ENCODE results near the gene FBXL14. TPM values are rescaled to one million over a fixed set of nuclear protein-coding genes. Genes with fewer than 3 reads are reported as not detected.

The FBXL14 gene
- total RNA-seq, 1 experiment from 2014 or later, result 19.3 TPM

GRCh38 chr12:1579651-1580435 lies 14.5 kb downstream of the FBXL14 start:
- no peak for DNase-seq (ENCODE audit: low spot score)

GRCh38 chr12:1576410-1577241 lies 17.8 kb downstream of the FBXL14 start:
- Histone ChIP-seq H3K36me3 (ENCODE audit: insufficient read depth, low read length, poor library complexity, severe bottlenecking) (no peaks in the 10 kb centered on the region), H3K27ac (ENCODE audit: low read depth, low read length, poor library complexity, severe bottlenecking) (peak overlapping the region; percentile 69), H3K27me3 (replicated peaks; ENCODE audit: insufficient read depth, low read depth, low read length, poor library complexity) (no peaks in the 10 kb centered on the region), H3K4me1 (ENCODE audit: insufficient read depth, low read length, poor library complexity, severe bottlenecking) (peaks cover 41% of the 10 kb centered on the region), H3K9me3 (ENCODE audit: low read depth, low read length, poor library complexity, severe bottlenecking) (no peaks in the 10 kb centered on the region), H3K4me3 (ENCODE audit: low read depth, low read length, poor library complexity, severe bottlenecking) (peak overlapping the region; percentile 20)
- ChIA-PET CTCF (interaction anchor here (0.9 to 7.0 kb wide), 2 partner anchors 59 to 458 kb away, joined by 3 to 35 read pairs; no protein-coding TSS in a partner anchor), POLR2A (ENCODE audit: low non-redundant PET) (interaction anchor here (0.7 kb wide), 2 partner anchors 800 to 1187 kb away, joined by 5 read pairs; no protein-coding TSS in a partner anchor)
- DNase-seq (ENCODE audit: low spot score), result peak; percentile 62
- TF ChIP-seq EZH2 (IDR thresholded peaks at IDR 0.05; ENCODE audit: borderline replicate concordance, low read depth, low read length, poor library complexity, severe bottlenecking) (no peak), CTCF (conservative IDR thresholded peaks at IDR 0.05; ENCODE audit: low read depth, low read length) (no peak)
- intact Hi-C loops (cut with micrococcal nuclease; ENCODE audit: unreplicated experiment), result loop anchor here (1.0 to 5.0 kb wide), 2 partner anchors 59 to 458 kb away; no protein-coding TSS in a partner anchor
- no TSS peak for BruUV-seq (replicated peaks)

More at GRCh38 chr12:1579651-1580435, 14.5 kb downstream of the FBXL14 start:
- Histone ChIP-seq H3K36me3 (ENCODE audit: insufficient read depth, low read length, poor library complexity, severe bottlenecking) (no peaks in the 10 kb centered on the region), H3K4me1 (ENCODE audit: insufficient read depth, low read length, poor library complexity, severe bottlenecking) (peaks cover 39% of the 10 kb centered on the region), H3K4me3 (ENCODE audit: low read depth, low read length, poor library complexity, severe bottlenecking) (no peak overlapping the region), H3K27me3 (replicated peaks; ENCODE audit: insufficient read depth, low read depth, low read length, poor library complexity) (no peaks in the 10 kb centered on the region), H3K27ac (ENCODE audit: low read depth, low read length, poor library complexity, severe bottlenecking) (no peak overlapping the region), H3K9me3 (ENCODE audit: low read depth, low read length, poor library complexity, severe bottlenecking) (no peaks in the 10 kb centered on the region)
- ChIA-PET CTCF (interaction anchor here (7.0 kb wide), 1 partner anchor 462 kb away, joined by 35 read pairs; no protein-coding TSS in a partner anchor), POLR2A (ENCODE audit: low non-redundant PET) (interaction anchor here (0.6 kb wide), 1 partner anchor 322 kb away, joined by 3 read pairs; no protein-coding TSS in a partner anchor)
- no TSS peak for BruUV-seq (replicated peaks)
- intact Hi-C loops (cut with micrococcal nuclease; ENCODE audit: unreplicated experiment), result loop anchor here (5.0 kb wide), 3 partner anchors 63 to 763 kb away; partner anchors contain the start of gene RAD52
- TF ChIP-seq EZH2 (IDR thresholded peaks at IDR 0.05; ENCODE audit: borderline replicate concordance, low read depth, low read length, poor library complexity, severe bottlenecking), result no peak
- no peak for TF ChIP-seq CTCF (conservative IDR thresholded peaks at IDR 0.05; ENCODE audit: low read depth, low read length)
